ENCODE results near the gene RNLS.
A peak's percentile ranks its signal among the peaks of the same experiment; 100 is the strongest.
"Not testable (repeated sequence)": the region's sequence is repeated elsewhere in the genome, so short reads cannot be mapped to it uniquely, and the experiment has no call there.

The RNLS gene

GRCh38 chr10:88388324-88388723 is 194.8 kb downstream of the RNLS start:
- no peak for DNase-seq (ENCODE audit: low read depth, low spot score)

GRCh38 chr10:88386821-88387773 is 196.0 kb downstream of the RNLS start:
- DNase-seq (ENCODE audit: low read depth, low spot score) = no peak

GRCh38 chr10:88386204-88386788 is 196.8 kb downstream of the RNLS start:
- no peak for DNase-seq (ENCODE audit: low read depth, low spot score)

DNA sequence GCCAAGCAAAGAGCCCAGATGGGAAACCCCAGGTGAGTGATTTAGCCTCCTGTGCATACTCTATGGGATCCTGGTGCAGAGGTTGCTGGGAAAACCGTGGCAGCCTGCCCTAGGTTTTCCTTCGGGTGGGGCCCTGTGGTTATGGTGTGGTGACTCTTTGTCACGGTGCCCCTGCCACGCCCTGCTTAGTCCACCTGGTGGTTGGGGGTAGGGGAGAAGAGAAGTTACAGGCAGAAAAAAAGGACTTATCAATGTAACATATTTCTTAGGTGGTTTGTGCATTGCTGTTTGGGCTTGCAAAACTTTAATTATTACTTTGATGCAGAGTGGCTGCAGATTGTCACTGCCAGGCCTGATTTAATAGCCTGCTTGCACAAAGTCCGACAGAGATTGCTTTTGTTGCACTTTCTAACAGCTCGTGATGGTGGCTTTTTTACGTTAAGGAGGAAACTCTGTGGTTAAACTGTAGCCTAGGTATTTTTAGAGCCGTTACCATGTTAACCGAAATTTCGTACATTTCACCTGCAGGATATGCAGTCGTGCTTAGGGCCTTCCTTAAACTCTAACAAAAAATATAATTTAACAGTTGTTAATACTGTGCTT is 197.4 kb downstream of the RNLS start:
- no peak for DNase-seq (ENCODE audit: low read depth, low spot score)

GRCh38 chr10:88383276-88383675 is 199.8 kb downstream of the RNLS start:
- DNase-seq (ENCODE audit: low read depth, low spot score) = no peak

DNA sequence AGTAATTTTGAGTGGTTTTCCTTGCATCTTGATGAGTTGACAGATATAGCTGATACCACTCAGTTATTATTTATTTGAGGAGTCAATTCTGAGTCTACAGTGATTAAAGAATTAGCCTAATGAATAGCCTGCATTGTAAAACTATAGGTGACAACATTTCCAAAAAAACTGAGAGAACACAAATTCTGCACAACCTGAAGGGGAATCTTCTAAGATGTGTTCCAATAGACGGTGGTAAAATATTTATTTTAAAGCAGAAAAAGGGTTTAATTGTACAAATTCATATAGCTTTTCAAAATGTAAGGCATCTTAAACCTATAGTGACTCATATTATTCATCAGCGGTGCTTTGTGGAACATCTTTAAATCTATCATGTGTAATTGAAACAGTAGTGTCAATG is 200.4 kb downstream of the RNLS start:
- DNase-seq (ENCODE audit: low read depth, low spot score) = no peak

DNA sequence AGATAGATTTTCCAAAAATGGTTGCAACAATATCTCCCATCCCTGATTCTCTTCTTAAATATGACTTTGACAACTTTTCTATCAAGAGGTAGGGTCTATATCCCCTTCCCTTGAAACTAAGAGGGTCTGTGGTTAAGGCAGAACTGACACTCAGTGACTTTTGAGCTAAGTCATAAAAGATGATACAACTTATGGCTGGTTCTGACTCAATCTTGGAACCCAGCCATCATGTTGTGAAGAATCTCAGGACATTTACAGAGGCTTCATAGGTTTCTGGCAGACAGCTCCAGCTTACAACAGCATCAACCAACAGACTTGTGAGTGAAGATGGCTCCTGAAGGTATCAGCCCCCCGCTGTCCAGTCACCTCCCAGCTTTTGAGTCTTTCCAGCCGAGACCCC is 203.5 kb downstream of the RNLS start:
- DNase-seq (ENCODE audit: low read depth, low spot score) = no peak

GRCh38 chr10:88377510-88377909 is 205.6 kb downstream of the RNLS start:
- no peak for DNase-seq (ENCODE audit: low read depth, low spot score)

DNA sequence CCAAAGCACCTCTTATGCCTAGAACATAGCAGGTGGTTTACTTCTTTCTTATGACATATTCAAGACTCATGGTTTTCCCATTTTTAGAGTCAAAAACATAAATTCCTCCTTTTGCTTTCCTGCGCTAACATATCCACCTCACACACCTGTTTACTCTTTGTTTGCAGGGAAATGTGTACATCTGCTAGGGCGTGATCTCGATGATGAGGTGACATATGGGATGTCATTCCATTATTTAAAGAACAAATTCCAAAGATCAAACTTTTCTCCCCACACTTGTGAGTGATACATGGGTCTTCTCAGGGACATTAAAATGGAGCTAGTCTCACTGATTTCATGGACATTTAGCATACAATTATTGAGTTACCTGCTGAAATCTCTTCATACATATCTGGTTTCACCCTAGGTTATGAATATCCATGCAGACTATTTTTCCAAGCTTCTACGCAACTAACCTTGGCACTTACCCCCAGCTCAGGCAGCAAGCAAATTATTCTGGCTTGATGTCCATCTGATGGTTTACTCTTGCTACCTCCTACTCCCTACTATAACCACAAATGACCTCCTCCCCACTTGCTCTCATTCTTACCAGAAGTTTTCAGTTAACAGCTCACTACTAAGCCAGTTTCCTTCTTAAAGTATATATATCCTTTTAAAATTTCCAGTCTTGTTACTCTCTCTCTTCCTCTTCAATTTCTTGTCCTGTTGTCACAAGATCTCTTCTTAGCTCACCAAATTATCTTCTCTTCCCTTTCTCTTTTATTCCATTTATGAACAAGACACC is 208.5 kb downstream of the RNLS start:
- DNase-seq (ENCODE audit: low read depth, low spot score) = no peak

- no peak for DNase-seq (ENCODE audit: low read depth, low spot score)
Observed at GRCh38 chr10:88372881-88373592, 210.1 kb downstream of the RNLS start.

- DNase-seq (ENCODE audit: low read depth, low spot score) = no peak
Observed at GRCh38 chr10:88372051-88372715, 210.9 kb downstream of the RNLS start.

DNA sequence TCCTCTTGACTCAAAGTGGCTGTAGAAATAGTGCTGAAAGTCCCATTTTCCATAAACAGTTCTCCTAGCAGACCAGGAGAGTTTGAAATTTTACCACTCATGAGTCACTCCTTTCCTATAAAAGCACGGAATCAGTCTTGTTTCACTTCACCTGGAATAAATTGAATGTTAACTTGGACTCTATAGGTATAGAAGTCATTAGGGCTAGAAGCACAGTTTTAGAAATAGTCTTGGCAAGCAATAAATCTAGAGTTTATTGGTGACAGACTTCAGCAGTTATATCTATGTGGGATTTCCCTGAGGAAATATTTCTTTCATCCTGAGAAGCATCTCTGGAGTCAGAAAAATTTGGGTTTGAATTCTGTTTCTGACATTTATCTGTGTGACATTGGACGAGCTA is 212.4 kb downstream of the RNLS start:
- no peak for DNase-seq (ENCODE audit: low read depth, low spot score)

GRCh38 chr10:88366772-88367171 is 216.3 kb downstream of the RNLS start:
- DNase-seq (ENCODE audit: low read depth, low spot score) = no peak

DNA sequence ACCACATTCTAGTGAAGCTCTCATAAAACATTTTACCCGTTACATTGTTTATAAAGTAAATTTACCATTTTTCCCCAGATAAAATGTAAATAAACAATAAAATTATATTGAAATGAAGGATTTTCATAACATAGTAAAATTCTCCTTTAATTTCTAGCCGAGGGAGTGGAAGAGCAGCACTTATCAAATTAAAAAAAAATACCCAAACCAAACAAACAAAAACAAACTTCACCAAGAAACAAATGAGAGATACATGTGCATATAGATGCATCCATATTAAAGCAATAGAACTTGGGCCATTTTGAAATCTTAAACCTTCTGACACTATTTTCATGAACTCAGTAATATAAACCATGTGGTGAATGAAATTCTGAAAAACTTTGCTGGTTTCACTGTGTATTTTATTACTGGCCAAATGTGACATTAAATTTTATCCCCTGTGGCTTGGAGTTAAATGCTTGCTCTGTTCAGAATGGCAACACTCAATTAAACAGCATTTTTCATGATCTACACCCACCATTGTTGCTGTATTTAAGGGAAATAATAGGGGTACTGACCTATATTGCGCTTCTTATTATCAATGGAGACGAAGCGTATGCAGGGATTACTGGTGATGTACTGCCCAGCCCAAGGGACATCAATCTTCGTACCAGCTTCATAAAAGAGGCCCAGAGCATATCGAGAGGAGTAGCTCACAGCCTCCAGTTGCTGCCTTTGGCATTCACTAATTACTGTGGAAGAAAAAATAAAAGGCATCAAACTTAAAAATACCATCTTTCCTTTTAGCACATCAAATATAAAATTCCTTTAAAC is 220.9 kb downstream of the RNLS start:
- no peak for DNase-seq (ENCODE audit: low read depth, low spot score)

- DNase-seq (ENCODE audit: low read depth, low spot score) = no peak
Observed at GRCh38 chr10:88361494-88361893, 221.6 kb downstream of the RNLS start.

DNA sequence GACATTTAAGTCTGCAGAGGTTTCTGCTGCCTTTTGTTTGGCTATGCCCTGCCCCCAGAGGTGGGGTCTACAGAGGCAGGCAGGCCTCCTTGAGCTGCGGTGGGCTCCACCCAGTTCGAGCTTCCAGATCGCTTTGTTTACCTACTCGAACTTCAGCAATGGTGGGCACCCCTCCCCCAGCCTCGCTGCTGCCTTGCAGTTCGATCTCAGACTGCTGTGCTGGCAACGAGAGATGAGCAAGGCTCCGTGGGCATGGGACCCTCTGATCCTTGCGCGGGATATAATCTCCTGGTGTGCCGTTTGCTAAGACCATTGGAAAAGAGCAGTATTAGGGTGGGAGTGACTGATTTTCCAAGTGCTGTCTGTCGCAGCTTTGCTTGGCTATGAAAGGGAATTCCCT is 227.4 kb downstream of the RNLS start:
- not testable (repeated sequence) for DNase-seq (ENCODE audit: low read depth, low spot score)

- DNase-seq (ENCODE audit: low read depth, low spot score) = peak; percentile 74
Observed at GRCh38 chr10:88347597-88348304, 235.4 kb downstream of the RNLS start.

- DNase-seq (ENCODE audit: low read depth, low spot score) = peak; percentile 72
Observed at GRCh38 chr10:88347022-88347421, 236.1 kb downstream of the RNLS start.
